Measurements from ENCODE around the gene MAP6D1. TPM values are rescaled to one million over a fixed set of nuclear protein-coding genes. Genes with fewer than 3 reads are reported as not detected.

The MAP6D1 gene
- total RNA-seq, 1 experiment from 2014 or later: 5.9 TPM

DNA sequence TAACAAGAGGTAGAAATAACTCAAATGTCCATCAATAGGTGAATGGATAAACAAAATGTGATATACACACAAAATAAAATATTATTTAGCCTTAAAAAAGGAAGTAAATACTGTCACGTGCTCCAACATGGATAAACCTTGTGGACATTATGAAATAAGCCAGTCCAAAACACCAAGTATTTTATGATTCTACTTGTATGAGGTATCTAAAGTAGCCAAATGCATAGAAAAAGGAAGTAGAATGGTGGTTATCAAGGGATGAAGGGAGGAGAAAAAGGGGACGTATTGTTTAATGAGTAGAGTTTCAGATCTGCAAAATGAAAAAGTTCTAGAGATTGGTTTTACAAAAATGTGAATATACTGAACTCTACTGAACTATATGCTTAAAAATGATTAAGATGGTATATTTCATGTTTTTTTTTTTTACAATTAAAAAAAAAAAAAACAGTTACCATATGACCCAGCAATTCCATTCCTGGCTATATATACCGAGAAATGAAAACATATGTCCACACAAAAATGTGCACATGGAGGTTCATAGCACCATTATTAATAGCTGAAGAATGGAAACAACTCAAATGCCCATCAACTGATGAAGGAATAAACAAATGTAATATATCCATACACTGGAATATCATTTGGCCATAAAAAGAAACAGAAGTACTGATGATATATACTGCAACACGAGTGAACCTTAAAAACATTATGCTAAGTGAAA is 29.1 kb upstream of the MAP6D1 start:
- BruUV-seq (replicated peaks): no TSS peak
- POLR2A ChIA-PET (ENCODE audit: low non-redundant PET): no interaction called here
- CTCF ChIA-PET: no interaction called here

DNA sequence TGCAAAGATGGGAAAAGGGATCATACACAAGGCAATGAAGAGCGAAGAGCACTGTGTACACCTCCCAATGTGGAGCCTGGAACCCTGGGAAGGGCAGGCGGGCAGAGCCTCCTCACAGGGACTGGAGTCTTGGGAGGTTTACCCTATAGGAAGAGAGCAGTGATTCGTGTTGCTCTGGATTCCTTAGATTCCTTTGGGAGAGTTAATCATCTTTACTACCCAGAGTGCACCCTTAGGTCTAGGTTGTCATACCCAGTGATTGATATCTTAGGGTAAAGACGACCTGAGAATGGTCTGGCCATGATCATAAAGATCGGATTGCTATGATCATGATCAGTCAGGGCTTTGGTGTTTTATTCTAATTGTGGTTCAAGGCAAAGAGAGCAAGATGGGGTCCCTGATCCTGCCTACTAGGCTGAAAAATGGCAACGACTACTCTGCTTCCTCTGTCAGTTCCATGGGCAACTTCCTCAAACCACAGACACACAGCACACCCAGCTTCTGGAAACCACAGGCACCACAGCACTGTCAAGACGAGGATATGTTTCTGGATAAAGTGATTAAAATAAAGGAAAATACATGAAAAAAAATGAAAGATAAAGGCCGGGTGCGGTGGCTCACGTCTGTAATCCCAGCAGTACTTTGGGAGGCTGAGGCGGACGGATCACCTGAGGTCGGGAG is 20.4 kb upstream of the MAP6D1 start:
- Histone ChIP-seq H3K4me1 (ENCODE audit: insufficient read depth, low read length, poor library complexity, severe bottlenecking) (no peaks in the 10 kb centered on the region), H3K9me3 (ENCODE audit: low read depth, low read length, poor library complexity, severe bottlenecking) (no peaks in the 10 kb centered on the region), H3K27ac (ENCODE audit: low read depth, low read length, poor library complexity, severe bottlenecking) (no peak overlapping the region), H3K4me3 (ENCODE audit: low read depth, low read length, poor library complexity, severe bottlenecking) (no peak overlapping the region), H3K36me3 (ENCODE audit: insufficient read depth, low read length, poor library complexity, severe bottlenecking) (peaks cover 50% of the 10 kb centered on the region), H3K27me3 (replicated peaks; ENCODE audit: insufficient read depth, low read depth, low read length, poor library complexity) (no peaks in the 10 kb centered on the region)
- BruUV-seq (replicated peaks): no TSS peak
- ChIA-PET CTCF (no interaction called here), POLR2A (ENCODE audit: low non-redundant PET) (no interaction called here)
- no peak for DNase-seq (ENCODE audit: low spot score)
- intact Hi-C loops (cut with micrococcal nuclease; ENCODE audit: unreplicated experiment): no loop called here
- TF ChIP-seq, protein P1, sequence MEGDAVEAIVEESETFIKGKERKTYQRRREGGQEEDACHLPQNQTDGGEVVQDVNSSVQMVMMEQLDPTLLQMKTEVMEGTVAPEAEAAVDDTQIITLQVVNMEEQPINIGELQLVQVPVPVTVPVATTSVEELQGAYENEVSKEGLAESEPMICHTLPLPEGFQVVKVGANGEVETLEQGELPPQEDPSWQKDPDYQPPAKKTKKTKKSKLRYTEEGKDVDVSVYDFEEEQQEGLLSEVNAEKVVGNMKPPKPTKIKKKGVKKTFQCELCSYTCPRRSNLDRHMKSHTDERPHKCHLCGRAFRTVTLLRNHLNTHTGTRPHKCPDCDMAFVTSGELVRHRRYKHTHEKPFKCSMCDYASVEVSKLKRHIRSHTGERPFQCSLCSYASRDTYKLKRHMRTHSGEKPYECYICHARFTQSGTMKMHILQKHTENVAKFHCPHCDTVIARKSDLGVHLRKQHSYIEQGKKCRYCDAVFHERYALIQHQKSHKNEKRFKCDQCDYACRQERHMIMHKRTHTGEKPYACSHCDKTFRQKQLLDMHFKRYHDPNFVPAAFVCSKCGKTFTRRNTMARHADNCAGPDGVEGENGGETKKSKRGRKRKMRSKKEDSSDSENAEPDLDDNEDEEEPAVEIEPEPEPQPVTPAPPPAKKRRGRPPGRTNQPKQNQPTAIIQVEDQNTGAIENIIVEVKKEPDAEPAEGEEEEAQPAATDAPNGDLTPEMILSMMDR (conservative IDR thresholded peaks at IDR 0.05; ENCODE audit: low read depth, low read length): no peak
- no peak for TF ChIP-seq EZH2 (IDR thresholded peaks at IDR 0.05; ENCODE audit: borderline replicate concordance, low read depth, low read length, poor library complexity, severe bottlenecking)

More for the DNA sequence above, 29.1 kb upstream of the MAP6D1 start:
- DNase-seq (ENCODE audit: low spot score): no peak
- H3K27ac ChIP-seq (ENCODE audit: low read depth, low read length, poor library complexity, severe bottlenecking): no peak overlapping the region
- H3K4me3 ChIP-seq (ENCODE audit: low read depth, low read length, poor library complexity, severe bottlenecking): no peak overlapping the region
- no peaks in the 10 kb centered on the region for H3K9me3 ChIP-seq (ENCODE audit: low read depth, low read length, poor library complexity, severe bottlenecking)
- H3K27me3 ChIP-seq (replicated peaks; ENCODE audit: insufficient read depth, low read depth, low read length, poor library complexity): no peaks in the 10 kb centered on the region
- intact Hi-C loops (cut with micrococcal nuclease; ENCODE audit: unreplicated experiment): no loop called here
- no peaks in the 10 kb centered on the region for H3K4me1 ChIP-seq (ENCODE audit: insufficient read depth, low read length, poor library complexity, severe bottlenecking)
- peaks cover 11% of the 10 kb centered on the region for H3K36me3 ChIP-seq (ENCODE audit: insufficient read depth, low read length, poor library complexity, severe bottlenecking)
- TF ChIP-seq, protein P1 (conservative IDR thresholded peaks at IDR 0.05; ENCODE audit: low read depth, low read length): no peak
- TF ChIP-seq EZH2 (IDR thresholded peaks at IDR 0.05; ENCODE audit: borderline replicate concordance, low read depth, low read length, poor library complexity, severe bottlenecking): no peak

GRCh38 chr3:183845090-183845489 is 19.7 kb upstream of the MAP6D1 start:
- Histone ChIP-seq H3K27ac (ENCODE audit: low read depth, low read length, poor library complexity, severe bottlenecking) (no peak overlapping the region), H3K4me3 (ENCODE audit: low read depth, low read length, poor library complexity, severe bottlenecking) (no peak overlapping the region), H3K36me3 (ENCODE audit: insufficient read depth, low read length, poor library complexity, severe bottlenecking) (peaks cover 55% of the 10 kb centered on the region), H3K4me1 (ENCODE audit: insufficient read depth, low read length, poor library complexity, severe bottlenecking) (no peaks in the 10 kb centered on the region), H3K9me3 (ENCODE audit: low read depth, low read length, poor library complexity, severe bottlenecking) (no peaks in the 10 kb centered on the region), H3K27me3 (replicated peaks; ENCODE audit: insufficient read depth, low read depth, low read length, poor library complexity) (no peaks in the 10 kb centered on the region)
- BruUV-seq (replicated peaks): no TSS peak
- intact Hi-C loops (cut with micrococcal nuclease; ENCODE audit: unreplicated experiment): no loop called here
- DNase-seq (ENCODE audit: low spot score): no peak
- TF ChIP-seq EZH2 (IDR thresholded peaks at IDR 0.05; ENCODE audit: borderline replicate concordance, low read depth, low read length, poor library complexity, severe bottlenecking): no peak
- TF ChIP-seq, protein P1 (conservative IDR thresholded peaks at IDR 0.05; ENCODE audit: low read depth, low read length): no peak
- POLR2A ChIA-PET (ENCODE audit: low non-redundant PET): no interaction called here
- CTCF ChIA-PET: interaction anchor here (0.6 kb wide), 2 partner anchors 19 to 592 kb away, joined by 3 to 4 read pairs; partner anchors contain the start of gene B3GNT5

All from A673 (cell line).